GM12874 (cell line): ENCODE measurements around the gene CXCL11.

Experiments used
- TF ChIP-seq, protein P1 (sequence below): IDR thresholded peaks from 2 replicates; pipeline ENCODE4 v1.5.1; 2011; ENCODE audit warnings: low read depth, mild to moderate bottlenecking, control low read depth, low read length, moderate library complexity; ENCODE audit not compliant: insufficient read depth

Gene CXCL11

DNA sequence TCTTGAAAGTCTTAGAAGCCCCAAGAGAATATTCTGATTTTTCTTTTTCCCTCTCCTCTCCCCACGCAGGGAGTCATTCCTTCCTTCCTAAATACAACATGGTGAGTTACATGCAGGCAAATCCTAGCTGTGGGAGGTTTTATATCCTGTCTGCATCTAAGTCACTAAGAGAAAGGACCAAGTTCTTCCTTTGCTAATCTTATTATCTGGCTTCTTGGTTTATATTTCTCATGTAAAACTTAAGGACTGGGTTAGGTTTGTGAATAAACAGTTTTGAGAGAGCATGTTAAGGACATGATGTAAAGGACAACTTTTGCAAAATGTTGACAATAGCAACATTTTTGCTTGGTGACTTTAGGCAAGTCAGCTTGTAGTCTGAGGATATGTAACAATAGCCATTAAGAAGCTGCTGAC lies 23.5 kb downstream of the CXCL11 start:
- TF ChIP-seq, protein P1, sequence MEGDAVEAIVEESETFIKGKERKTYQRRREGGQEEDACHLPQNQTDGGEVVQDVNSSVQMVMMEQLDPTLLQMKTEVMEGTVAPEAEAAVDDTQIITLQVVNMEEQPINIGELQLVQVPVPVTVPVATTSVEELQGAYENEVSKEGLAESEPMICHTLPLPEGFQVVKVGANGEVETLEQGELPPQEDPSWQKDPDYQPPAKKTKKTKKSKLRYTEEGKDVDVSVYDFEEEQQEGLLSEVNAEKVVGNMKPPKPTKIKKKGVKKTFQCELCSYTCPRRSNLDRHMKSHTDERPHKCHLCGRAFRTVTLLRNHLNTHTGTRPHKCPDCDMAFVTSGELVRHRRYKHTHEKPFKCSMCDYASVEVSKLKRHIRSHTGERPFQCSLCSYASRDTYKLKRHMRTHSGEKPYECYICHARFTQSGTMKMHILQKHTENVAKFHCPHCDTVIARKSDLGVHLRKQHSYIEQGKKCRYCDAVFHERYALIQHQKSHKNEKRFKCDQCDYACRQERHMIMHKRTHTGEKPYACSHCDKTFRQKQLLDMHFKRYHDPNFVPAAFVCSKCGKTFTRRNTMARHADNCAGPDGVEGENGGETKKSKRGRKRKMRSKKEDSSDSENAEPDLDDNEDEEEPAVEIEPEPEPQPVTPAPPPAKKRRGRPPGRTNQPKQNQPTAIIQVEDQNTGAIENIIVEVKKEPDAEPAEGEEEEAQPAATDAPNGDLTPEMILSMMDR: no peak

GRCh38 chr4:76011700-76012387 lies 24.0 kb downstream of the CXCL11 start:
- TF ChIP-seq, protein P1: no peak

DNA sequence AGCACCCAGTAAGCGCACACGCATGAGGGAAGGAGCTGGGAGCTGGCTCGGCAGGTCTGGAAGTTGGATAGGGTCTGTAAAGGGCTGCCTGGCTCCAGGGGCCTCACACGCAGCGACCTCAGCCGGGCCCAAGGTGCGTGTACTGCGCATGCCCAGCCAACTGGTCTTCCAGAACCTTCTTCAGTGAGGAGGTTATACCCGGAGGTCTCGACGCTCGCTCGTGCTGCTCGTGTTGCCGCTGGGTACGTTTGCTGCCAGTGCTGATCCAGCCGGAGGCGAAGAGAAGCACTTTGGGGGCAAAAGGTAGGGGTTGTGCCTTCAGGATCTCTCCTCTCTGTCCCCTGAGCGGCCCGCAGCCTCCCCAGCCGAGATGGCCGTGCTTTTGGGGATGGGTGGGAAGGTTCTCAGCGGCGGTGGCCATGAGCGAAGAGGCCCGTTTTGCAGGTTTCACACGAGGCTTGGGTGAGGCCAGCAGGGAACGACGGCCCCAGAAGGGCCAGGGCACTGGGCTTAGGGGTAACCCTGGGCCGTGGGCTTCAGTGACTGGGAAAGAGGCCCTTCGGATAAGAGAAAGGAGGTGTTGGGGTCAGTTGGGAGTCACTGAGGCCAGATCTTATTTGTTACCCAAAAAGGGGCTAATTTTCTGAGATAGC lies 24.7 kb downstream of the CXCL11 start:
- TF ChIP-seq, protein P1: no peak

GRCh38 chr4:76010576-76010975 lies 25.3 kb downstream of the CXCL11 start:
- TF ChIP-seq, protein P1: no peak

- TF ChIP-seq, protein P1: no peak
These were observed 26.6 kb downstream of the CXCL11 start for GRCh38 chr4:76009311-76009710.

GRCh38 chr4:76007089-76007862 lies 28.6 kb downstream of the CXCL11 start, which contains the start of gene CXCL9:
Gene CXCL9, minus strand, starts transcription at chr4:76007509. Its CDS starts 60 bp downstream, at chr4:76007449.
- TF ChIP-seq, protein P1: no peak

GRCh38 chr4:76003620-76004019 lies 32.2 kb downstream of the CXCL11 start:
- TF ChIP-seq, protein P1: no peak
